Esophagus squamous epithelium (tissue), 4 donors: ENCODE data around the gene OSCAR.

Experiments used
- POLR2A ChIP-seq, 4 donors: fragments of 450-650 bp; IDR thresholded peaks; one replicate each; pipeline ENCODE4 v1.6.1; 2017; ENCODE audit warnings: antibody characterized with exemption in 4 of 4, mild to moderate bottlenecking in 4 of 4, moderate library complexity in 3 of 4
- TF ChIP-seq, protein P1 (sequence below), 6 experiments: fragments of 450-650 bp in 4 of 6; fragments of 200-600 bp in 2 of 6; sonication (generic) in 2 of 6; IDR thresholded peaks; one replicate each; pipeline ENCODE4 v1.5.1; 2016 to 2019; ENCODE audit warnings: antibody characterized with exemption in 6 of 6, mild to moderate bottlenecking in 4 of 6, moderate library complexity in 4 of 6

DNA sequence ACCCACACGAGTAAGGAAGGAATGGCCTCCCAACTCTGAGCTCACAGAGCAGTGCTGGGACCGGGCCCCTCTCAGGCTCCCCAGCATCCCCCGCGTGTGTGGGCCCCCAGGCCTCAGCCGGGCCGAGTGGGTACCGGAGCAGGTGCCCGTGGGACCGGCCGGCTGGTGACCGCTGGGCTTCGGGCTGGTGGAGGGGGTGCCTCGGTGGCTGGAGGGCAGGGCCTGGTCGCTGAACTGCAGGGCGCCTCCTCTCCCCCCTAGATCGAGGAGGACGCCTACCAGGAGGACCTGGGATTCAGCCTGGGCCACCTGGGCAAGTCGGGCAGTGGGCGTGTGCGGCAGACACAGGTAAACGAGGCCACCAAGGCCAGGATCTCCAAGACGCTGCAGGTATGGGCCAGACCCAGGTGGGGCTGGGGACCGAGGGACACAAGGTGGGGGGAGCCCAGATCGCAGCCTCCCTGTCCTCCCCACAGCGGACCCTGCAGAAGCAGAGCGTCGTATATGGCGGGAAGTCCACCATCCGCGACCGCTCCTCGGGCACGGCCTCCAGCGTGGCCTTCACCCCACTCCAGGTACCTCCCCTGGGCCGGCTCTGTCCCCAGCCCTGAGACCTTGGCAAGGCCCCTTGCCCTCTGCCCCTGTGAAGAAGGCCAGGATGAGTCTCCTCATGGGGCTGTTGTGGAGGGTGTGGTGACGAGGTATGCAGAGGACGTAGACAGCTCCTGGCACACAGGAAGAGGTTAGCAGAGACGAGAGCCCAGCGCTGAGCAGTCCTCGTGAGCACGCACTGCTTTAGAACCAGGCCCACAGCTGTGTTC, 28.4 kb upstream of the OSCAR start:
- TF ChIP-seq, protein P1, sequence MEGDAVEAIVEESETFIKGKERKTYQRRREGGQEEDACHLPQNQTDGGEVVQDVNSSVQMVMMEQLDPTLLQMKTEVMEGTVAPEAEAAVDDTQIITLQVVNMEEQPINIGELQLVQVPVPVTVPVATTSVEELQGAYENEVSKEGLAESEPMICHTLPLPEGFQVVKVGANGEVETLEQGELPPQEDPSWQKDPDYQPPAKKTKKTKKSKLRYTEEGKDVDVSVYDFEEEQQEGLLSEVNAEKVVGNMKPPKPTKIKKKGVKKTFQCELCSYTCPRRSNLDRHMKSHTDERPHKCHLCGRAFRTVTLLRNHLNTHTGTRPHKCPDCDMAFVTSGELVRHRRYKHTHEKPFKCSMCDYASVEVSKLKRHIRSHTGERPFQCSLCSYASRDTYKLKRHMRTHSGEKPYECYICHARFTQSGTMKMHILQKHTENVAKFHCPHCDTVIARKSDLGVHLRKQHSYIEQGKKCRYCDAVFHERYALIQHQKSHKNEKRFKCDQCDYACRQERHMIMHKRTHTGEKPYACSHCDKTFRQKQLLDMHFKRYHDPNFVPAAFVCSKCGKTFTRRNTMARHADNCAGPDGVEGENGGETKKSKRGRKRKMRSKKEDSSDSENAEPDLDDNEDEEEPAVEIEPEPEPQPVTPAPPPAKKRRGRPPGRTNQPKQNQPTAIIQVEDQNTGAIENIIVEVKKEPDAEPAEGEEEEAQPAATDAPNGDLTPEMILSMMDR (IDR thresholded peaks at IDR 0.05) = no peak
- TF ChIP-seq POLR2A (IDR thresholded peaks at IDR 0.05) = no peak
